ENCODE data around the gene DOCK1. TPM values are rescaled to one million over a fixed set of nuclear protein-coding genes. Genes with fewer than 3 reads are reported as not detected.

DOCK1 gene
- total RNA-seq, 2 experiments from 2014 or later = 0.22 to 0.29 TPM

DNA sequence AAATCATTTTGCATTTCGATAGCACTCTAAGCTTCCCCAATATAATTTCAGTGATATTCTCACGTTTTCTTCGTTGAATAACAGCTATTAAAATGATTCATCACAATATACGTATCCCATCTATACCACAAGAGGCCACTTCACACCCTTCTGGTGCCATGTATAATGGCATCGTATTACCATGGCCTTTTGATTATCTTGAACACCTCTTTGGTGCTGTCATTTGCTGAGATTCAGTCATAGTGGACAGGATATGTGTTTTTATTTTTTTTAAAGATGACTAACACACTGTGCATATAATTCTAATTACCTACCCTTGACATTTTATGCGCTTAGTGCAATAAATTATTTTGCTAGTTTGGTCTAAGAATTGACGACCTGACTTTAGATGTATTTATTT is 297.8 kb downstream of the DOCK1 start:
- Mint-ChIP-seq H3K27ac (no peak overlapping the region), H3K36me3 (no peaks in the 10 kb centered on the region), H3K4me1 (ENCODE audit: low read depth) (no peaks in the 10 kb centered on the region), H3K4me3 (no peak overlapping the region), H3K27me3 (peaks cover 2% of the 10 kb centered on the region), H3K9me3 (no peaks in the 10 kb centered on the region)
- no peak for DNase-seq
- CTCF ChIA-PET = no interaction called here
- POLR2A ChIA-PET = no interaction called here
- intact Hi-C loops (cut with micrococcal nuclease) = no loop called here

DNA sequence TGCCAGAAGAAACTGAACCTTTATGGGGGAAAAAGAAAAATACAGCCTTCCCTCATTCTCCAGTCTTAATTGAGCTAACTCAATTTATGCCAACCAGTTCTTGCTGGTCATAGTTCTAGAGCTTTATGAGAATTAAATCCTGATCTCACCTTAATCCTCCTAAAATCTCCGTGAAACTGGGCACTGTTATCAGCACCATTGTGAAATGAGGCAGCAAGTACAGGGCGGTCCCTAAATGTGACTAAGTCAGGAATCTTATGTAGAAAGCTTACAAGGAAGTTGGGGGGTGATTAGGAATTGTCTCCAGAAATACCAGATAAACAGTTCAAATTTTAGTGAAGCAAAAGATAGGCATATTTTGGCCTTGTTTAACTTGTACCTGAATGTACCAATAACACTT is 301.9 kb downstream of the DOCK1 start:
- intact Hi-C loops (cut with micrococcal nuclease) = no loop called here
- no peak overlapping the region for H3K4me3 Mint-ChIP-seq
- H3K27ac Mint-ChIP-seq = no peak overlapping the region
- H3K9me3 Mint-ChIP-seq = no peaks in the 10 kb centered on the region
- no peaks in the 10 kb centered on the region for H3K36me3 Mint-ChIP-seq
- POLR2A ChIA-PET = no interaction called here
- CTCF ChIA-PET = no interaction called here
- no peaks in the 10 kb centered on the region for H3K4me1 Mint-ChIP-seq (ENCODE audit: low read depth)
- no peak for DNase-seq
- H3K27me3 Mint-ChIP-seq = no peaks in the 10 kb centered on the region

DNA sequence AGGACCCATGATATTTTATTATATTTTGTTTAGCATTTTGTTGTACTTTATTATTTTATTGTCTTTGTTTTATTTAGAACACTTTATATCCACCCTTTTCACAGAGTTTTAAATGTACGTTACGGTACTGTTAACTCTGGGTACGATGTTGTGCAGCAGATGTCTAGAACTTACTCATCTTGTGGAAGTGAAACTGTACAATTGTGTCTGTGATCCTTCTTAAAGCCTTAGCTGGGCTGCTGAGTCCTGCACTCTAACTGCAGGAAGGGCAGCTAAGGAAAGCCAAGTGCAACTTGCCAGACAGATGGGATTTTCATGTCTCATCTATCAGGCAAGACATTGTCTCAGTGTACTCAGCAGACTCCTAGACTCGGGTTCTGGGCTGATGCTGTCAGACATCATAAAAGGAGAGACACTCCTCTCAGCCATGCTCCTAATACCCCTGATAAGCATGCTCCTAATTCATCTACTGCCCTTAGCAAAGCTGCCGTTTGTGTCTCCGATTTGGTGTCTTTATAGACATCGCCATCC is 305.8 kb downstream of the DOCK1 start:
- Mint-ChIP-seq H3K4me3 (no peak overlapping the region), H3K27ac (no peak overlapping the region), H3K4me1 (ENCODE audit: low read depth) (no peaks in the 10 kb centered on the region), H3K9me3 (no peaks in the 10 kb centered on the region), H3K27me3 (peaks cover 1% of the 10 kb centered on the region), H3K36me3 (no peaks in the 10 kb centered on the region)
- CTCF ChIA-PET = no interaction called here
- no peak for DNase-seq
- intact Hi-C loops (cut with micrococcal nuclease) = no loop called here
- POLR2A ChIA-PET = no interaction called here

DNA sequence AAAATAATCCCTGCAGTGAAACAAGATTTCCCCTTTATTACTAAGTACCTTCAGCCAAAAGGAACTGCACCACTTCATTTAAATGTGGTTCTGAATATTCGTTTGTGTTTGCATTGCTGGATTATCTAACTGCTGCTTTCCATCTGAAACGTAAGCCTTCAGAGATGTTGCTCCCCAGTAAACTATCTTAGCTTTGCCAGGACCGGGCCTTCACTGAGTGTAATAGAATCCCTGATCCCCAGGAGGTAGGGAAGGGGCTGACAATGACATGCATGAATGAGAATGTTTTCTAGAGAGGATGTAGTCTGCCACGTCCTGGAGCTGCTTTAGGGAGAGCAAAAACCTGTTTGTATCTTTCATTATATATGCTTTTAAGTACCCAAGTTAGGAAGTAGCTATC is 310.6 kb downstream of the DOCK1 start:
- Mint-ChIP-seq H3K4me3 (no peak overlapping the region), H3K36me3 (no peaks in the 10 kb centered on the region), H3K27ac (no peak overlapping the region), H3K4me1 (ENCODE audit: low read depth) (no peaks in the 10 kb centered on the region), H3K27me3 (peaks cover 1% of the 10 kb centered on the region), H3K9me3 (peaks cover 6% of the 10 kb centered on the region)
- CTCF ChIA-PET = no interaction called here
- POLR2A ChIA-PET = no interaction called here
- intact Hi-C loops (cut with micrococcal nuclease) = no loop called here
- DNase-seq = no peak

DNA sequence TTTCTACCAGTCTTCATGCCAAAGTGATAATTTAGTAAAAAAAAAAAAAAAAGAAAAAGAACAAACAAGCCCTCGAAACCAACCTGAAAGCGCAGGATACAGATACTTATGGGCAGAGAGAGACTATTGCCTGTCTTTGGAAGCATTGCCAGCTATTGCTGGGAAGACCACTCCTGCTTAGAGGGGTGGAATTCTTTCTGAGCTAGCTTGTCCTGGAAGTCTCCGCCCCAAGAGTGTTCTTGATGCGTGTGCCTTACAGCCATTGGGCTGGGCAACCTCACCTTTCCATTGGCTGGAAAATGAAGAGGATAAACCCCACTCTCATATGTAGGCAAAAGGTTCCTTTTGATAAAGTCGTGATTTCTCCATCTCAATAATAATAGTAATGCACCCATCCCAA is 311.0 kb downstream of the DOCK1 start:
- H3K9me3 Mint-ChIP-seq = peaks cover 6% of the 10 kb centered on the region
- POLR2A ChIA-PET = no interaction called here
- H3K4me3 Mint-ChIP-seq = no peak overlapping the region
- no peak overlapping the region for H3K27ac Mint-ChIP-seq
- no peaks in the 10 kb centered on the region for H3K36me3 Mint-ChIP-seq
- peaks cover 1% of the 10 kb centered on the region for H3K27me3 Mint-ChIP-seq
- CTCF ChIA-PET = no interaction called here
- intact Hi-C loops (cut with micrococcal nuclease) = no loop called here
- H3K4me1 Mint-ChIP-seq (ENCODE audit: low read depth) = no peaks in the 10 kb centered on the region
- DNase-seq = no peak

DNA sequence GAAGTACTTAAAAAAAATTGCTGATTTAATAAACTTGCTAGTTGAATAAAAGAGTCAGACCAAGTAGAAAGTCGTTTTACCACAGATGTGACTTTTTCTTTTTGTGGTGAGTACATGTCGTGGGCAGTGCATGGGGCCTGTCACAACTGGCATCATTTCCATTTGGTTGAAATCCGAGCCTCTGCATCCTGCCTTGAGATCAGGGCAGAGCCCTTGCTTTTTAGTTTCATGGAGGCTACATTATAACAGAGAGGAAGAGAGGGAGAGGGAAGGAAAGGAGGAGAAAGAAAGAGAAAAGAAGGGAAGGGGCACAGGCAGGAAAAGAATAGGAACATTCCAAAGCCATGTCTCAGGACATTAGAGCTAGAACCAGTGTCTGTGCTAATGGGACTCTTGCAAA is 311.6 kb downstream of the DOCK1 start:
- ChIA-PET POLR2A (no interaction called here), CTCF (no interaction called here)
- intact Hi-C loops (cut with micrococcal nuclease) = no loop called here
- Mint-ChIP-seq H3K27me3 (peaks cover 1% of the 10 kb centered on the region), H3K9me3 (peaks cover 6% of the 10 kb centered on the region), H3K36me3 (no peaks in the 10 kb centered on the region), H3K27ac (no peak overlapping the region), H3K4me3 (no peak overlapping the region), H3K4me1 (ENCODE audit: low read depth) (no peaks in the 10 kb centered on the region)
- no peak for DNase-seq

DNA sequence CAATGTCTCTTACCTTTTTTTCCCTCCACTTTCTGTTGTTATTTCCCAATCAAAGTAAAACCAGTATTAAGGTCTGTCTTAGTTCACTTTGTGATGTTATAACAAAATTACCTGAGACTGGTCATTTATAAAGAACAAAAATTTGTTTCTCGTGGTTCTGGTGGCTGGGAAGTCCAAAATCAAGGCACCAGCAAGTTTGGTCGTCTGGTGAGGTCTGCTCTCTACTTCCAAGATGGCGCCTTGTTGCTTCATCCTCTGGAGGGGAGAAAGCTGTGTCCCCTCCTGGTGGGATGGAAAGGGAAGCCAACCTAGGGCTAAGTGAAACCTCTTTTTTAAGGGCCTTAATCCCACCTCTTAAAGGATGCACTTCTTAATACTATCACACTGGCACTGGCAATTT is 313.4 kb downstream of the DOCK1 start:
- peaks cover 4% of the 10 kb centered on the region for H3K27me3 Mint-ChIP-seq
- peaks cover 8% of the 10 kb centered on the region for H3K9me3 Mint-ChIP-seq
- no peaks in the 10 kb centered on the region for H3K4me1 Mint-ChIP-seq (ENCODE audit: low read depth)
- H3K4me3 Mint-ChIP-seq = no peak overlapping the region
- CTCF ChIA-PET = no interaction called here
- H3K36me3 Mint-ChIP-seq = no peaks in the 10 kb centered on the region
- DNase-seq = no peak
- intact Hi-C loops (cut with micrococcal nuclease) = no loop called here
- H3K27ac Mint-ChIP-seq = no peak overlapping the region
- POLR2A ChIA-PET = no interaction called here

DNA sequence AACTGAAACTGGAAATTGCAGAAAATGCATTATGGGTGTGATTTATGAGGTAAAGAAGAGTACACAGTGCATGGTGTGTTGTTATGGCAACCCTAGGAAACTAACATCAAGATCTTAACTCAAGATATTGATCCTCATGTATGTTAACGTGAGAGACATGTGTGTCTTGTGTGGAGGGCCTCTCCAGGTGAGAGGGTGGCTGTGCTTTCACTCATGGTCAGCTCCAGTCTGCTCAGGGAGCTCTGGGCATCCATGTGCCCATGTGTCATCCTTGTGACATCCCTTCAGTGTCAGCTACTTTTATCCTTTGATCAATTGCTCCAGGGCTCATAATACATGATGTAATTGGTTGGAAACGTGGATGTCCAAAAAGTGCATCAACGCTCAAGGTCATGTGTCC is 316.1 kb downstream of the DOCK1 start:
- H3K9me3 Mint-ChIP-seq = peaks cover 8% of the 10 kb centered on the region
- DNase-seq = no peak
- H3K4me1 Mint-ChIP-seq (ENCODE audit: low read depth) = no peaks in the 10 kb centered on the region
- no peak overlapping the region for H3K4me3 Mint-ChIP-seq
- peaks cover 2% of the 10 kb centered on the region for H3K27me3 Mint-ChIP-seq
- no peak overlapping the region for H3K27ac Mint-ChIP-seq
- ChIA-PET CTCF (no interaction called here), POLR2A (no interaction called here)
- intact Hi-C loops (cut with micrococcal nuclease) = no loop called here
- no peaks in the 10 kb centered on the region for H3K36me3 Mint-ChIP-seq

DNA sequence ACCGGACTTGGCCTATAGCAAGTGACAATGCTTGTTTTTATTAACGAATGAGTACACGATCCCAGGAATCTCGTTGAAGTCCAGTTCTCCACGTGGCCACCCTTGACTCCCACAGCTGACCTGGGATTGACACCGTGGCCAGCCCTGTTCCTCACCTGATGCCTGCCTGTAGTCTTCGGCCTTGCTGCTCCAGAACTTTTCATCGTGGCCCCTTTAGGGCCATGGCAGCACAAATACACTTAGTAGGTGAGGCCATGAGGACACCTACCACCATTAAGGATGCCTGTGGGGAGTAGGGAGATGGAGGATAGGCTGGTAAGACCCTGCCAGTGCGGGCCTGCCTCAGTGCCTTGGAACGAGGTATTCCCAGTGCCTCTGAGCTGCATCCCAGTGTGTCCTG is 321.8 kb downstream of the DOCK1 start:
- Mint-ChIP-seq H3K36me3 (no peaks in the 10 kb centered on the region), H3K9me3 (peaks cover 3% of the 10 kb centered on the region), H3K4me3 (no peak overlapping the region), H3K27ac (no peak overlapping the region), H3K4me1 (ENCODE audit: low read depth) (no peaks in the 10 kb centered on the region), H3K27me3 (peaks cover 6% of the 10 kb centered on the region)
- CTCF ChIA-PET = no interaction called here
- no peak for DNase-seq
- intact Hi-C loops (cut with micrococcal nuclease) = no loop called here
- POLR2A ChIA-PET = no interaction called here

DNA sequence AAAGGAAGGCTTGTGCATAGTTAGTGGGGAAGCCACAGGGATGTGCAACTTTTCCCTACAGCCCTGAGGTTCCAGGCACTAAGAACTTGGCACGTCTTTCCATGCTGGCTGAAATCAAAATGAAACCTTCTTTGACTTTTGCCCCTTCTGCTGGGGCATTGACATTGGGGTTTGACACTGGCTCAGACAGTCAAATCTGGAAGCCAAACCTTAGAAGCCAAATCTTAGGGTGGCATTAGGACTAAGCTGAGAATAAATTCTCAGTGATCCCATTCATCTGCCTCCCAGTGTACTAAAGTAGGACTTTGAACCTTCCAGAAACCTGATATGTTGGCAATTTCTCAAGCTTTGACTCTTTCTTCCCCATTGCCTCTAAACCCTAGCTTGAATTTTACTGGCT is 322.4 kb downstream of the DOCK1 start:
- no peak for DNase-seq
- ChIA-PET CTCF (no interaction called here), POLR2A (no interaction called here)
- Mint-ChIP-seq H3K9me3 (no peaks in the 10 kb centered on the region), H3K36me3 (no peaks in the 10 kb centered on the region), H3K27ac (no peak overlapping the region), H3K4me3 (no peak overlapping the region), H3K4me1 (ENCODE audit: low read depth) (no peaks in the 10 kb centered on the region), H3K27me3 (peaks cover 4% of the 10 kb centered on the region)
- intact Hi-C loops (cut with micrococcal nuclease) = no loop called here

DNA sequence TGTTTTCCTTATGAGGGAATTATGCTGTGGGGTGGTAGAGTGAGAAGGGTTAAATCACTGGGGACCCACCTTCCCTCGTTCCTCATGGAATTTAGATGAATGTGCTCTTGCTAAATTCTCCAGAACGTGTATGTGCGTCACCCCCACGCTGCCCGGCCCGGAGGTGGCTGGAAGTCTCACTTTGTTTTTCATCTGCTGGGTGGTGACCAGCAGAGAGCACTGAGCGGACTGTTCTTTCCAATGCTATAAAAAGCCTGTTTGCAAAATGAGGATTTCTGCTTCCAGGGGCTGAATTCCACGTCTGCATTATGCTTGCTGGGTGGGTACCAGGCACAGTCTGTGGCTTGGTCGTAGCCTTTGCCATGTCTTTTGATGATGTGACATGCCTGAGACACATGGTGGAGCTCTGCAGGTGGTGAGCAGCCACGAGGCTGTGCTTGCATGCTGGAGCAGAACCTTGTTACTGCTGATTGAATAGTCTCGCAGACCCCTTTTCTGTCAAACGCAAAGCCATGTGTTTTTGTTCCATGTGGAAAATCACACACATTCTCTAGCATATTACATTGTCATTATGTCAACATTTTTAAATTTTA is 323.1 kb downstream of the DOCK1 start:
- DNase-seq = no peak
- Mint-ChIP-seq H3K4me1 (ENCODE audit: low read depth) (no peaks in the 10 kb centered on the region), H3K27me3 (peaks cover 4% of the 10 kb centered on the region), H3K27ac (no peak overlapping the region), H3K9me3 (no peaks in the 10 kb centered on the region), H3K36me3 (no peaks in the 10 kb centered on the region), H3K4me3 (no peak overlapping the region)
- ChIA-PET POLR2A (no interaction called here), CTCF (no interaction called here)
- intact Hi-C loops (cut with micrococcal nuclease) = no loop called here

DNA sequence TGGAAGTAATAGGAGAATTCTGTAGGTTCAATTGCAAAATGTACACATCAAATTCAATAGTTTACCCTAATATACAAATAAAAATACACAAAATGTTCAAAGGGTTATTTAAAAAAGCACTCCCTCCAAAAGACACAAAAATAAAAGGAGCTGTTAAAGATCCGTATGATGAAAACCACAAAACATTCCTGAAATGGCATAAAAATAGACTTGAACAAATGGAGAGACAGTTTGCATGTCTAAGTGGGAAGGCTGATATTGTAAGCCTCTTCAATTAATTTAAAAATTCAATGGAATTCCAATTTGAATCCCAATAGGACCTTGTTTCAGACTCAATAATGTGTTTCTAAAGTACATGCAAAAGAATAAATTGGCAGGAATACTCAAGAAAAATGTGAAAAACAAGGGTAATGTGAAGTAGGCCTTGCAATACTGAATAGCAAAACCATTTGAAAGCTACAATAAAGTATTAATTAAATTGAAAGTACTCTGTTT is 329.1 kb downstream of the DOCK1 start:
- H3K4me3 Mint-ChIP-seq = no peak overlapping the region
- no peak overlapping the region for H3K27ac Mint-ChIP-seq
- H3K9me3 Mint-ChIP-seq = no peaks in the 10 kb centered on the region
- H3K27me3 Mint-ChIP-seq = peaks cover 4% of the 10 kb centered on the region
- ChIA-PET POLR2A (no interaction called here), CTCF (no interaction called here)
- intact Hi-C loops (cut with micrococcal nuclease) = no loop called here
- no peaks in the 10 kb centered on the region for H3K4me1 Mint-ChIP-seq (ENCODE audit: low read depth)
- no peak for DNase-seq
- H3K36me3 Mint-ChIP-seq = no peaks in the 10 kb centered on the region

DNA sequence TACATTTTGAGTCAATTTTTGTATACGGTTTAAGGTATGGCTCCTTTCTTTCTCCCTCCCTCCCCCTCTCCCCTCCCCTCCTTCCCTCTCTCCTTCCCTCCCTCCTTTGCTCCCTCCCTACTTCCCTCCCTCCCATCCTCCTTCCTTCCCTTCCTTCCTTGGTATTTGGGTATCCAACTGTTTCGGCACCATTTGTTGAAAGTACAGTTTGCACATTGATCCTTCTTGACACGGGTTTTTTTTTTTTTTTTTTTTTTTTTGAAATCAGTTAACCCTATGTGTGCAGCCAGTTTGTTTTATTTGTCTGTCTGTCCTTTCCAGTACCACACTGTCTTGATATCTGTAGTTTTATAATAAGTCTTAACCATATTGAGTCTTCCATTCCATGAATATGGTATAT is 331.0 kb downstream of the DOCK1 start:
- CTCF ChIA-PET = no interaction called here
- intact Hi-C loops (cut with micrococcal nuclease) = no loop called here
- no peaks in the 10 kb centered on the region for H3K9me3 Mint-ChIP-seq
- no peaks in the 10 kb centered on the region for H3K4me1 Mint-ChIP-seq (ENCODE audit: low read depth)
- no peak overlapping the region for H3K27ac Mint-ChIP-seq
- H3K27me3 Mint-ChIP-seq = peaks cover 4% of the 10 kb centered on the region
- no peaks in the 10 kb centered on the region for H3K36me3 Mint-ChIP-seq
- no peak overlapping the region for H3K4me3 Mint-ChIP-seq
- POLR2A ChIA-PET = no interaction called here
- DNase-seq = no peak
